HG02759 (cell line): ENCODE results near the gene CXXC4.

Source experiments
- ATAC-seq: cut with Tn5 transposase; IDR thresholded peaks from one replicate; pipeline ENCODE4 v1.9.1; 2021; ENCODE audit warnings: mild to moderate bottlenecking, moderate library complexity; ENCODE audit not compliant: unreplicated experiment

The CXXC4 gene

GRCh38 chr4:104490096-104490769 is 4.5 kb downstream of the CXXC4 start:
- ATAC-seq = peak; percentile 46

- ATAC-seq = peak; percentile 24
Observed at GRCh38 chr4:104489731-104490095, 5.0 kb downstream of the CXXC4 start.

DNA sequence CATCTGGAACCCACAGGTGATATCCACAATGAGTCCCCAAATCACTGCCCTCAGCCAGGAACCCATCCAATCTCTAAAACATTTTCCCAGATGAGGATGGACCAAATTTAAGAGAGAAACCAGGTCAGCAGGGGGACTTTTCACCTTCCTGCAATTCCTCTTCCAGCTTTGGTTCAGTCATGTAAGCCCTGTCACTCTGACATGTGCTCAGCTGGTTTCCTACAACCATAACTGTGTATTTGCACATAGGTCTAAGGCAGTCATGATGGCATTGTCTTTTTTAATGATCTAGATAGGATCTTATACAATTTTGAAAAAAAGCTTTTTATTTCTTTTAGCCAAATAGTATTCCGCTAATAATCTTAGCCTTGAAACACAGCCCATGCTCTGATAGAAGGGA is 6.5 kb downstream of the CXXC4 start:
- ATAC-seq = no peak

DNA sequence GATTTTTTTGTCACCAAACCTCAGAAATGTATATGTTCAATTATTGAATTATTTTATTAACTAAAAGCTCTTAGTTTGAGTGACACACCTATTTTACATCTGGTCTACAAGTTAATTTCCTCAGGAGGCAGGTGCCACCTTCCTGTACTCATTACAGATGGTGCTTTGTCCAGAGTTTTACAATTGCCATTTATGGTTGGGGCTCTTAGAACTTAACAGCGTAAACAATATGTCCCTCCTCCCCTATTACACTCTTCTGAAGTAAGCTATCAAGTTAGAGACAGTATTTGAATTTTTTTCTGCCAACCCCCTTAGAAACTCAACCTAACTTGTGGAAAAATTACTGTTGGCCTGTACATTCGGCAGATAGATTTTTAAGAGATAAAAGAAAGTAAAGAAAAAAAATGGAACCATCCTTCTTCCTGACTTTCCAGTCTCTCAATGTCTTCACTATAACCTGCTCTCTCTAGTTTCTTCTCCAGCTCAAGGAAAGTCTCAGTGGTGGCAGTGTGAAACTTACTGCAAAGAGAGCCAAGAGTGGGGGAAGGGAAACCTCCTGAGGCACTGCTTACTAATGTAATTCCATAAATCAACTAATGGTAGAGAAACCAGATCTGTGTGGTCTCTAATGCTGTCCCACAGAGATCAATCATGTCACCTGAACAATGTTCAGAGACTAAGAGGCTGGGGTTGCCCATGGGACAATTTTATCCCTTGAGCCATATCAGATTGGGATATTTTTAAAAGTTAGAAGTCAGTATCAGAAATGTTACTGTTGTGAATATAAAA is 7.8 kb downstream of the CXXC4 start:
- no peak for ATAC-seq

DNA sequence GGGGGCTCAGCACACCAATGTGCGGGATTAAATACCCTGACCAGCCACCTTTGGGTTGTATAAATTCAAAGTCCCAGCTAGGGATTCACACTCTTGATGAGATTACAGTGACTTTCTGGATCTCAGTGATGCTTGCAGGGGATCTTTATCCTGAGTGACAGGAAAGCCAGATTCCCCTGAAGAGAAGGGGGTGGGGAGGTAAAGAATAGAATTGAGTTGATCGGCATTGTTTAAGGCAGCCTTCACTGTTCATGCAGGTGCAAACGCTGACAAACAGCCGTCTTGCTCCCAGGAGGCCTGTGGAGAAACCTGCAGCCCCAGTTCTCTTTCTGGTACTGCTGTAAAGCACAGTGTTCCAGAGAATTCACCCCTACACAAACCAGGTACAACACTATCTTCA is 19.0 kb downstream of the CXXC4 start:
- ATAC-seq = no peak

- no peak for ATAC-seq
Observed at GRCh38 chr4:104472766-104473165, 21.9 kb downstream of the CXXC4 start.

GRCh38 chr4:104470770-104471169 is 23.9 kb downstream of the CXXC4 start:
- no peak for ATAC-seq

DNA sequence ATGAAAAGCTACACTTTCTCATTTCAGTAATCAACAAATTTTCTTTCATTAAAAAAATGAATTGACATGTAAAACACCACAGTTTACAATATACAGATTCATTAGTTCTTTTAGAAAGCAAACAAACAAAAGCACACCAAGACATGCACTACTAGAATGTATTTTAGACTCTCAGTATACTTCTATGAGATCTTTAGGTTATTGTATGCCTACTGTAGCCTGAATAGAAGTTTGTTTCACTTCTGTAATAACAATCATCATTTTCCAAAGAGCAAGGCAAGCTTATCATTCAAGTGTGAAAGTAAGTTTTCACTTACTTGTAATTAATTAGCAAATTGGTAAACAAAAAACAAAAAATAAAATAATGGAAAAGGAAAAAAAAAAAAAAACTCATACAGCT is 24.9 kb downstream of the CXXC4 start:
- no peak for ATAC-seq

- no peak for ATAC-seq
Observed at GRCh38 chr4:104465619-104466018, 29.1 kb downstream of the CXXC4 start.

DNA sequence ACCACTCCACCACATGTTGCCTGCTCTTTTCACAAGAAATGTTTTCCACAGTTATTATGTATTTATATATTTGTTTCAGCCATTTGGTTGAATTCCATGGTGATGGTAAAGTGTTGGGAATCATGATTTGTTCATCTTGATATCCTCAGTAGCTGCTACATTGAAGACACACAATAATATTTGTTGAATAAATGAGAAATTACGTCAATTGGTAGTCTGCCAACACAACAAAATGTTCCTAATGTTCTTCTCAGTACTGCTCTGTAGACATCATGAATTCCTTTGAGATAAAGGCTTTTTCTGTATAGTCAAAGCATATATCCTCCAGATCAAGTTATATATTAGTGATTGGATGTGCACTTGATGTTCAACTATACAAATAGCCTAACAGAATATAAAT is 29.5 kb downstream of the CXXC4 start:
- ATAC-seq = no peak

GRCh38 chr4:104462641-104463040 is 32.1 kb downstream of the CXXC4 start:
- ATAC-seq = no peak

DNA sequence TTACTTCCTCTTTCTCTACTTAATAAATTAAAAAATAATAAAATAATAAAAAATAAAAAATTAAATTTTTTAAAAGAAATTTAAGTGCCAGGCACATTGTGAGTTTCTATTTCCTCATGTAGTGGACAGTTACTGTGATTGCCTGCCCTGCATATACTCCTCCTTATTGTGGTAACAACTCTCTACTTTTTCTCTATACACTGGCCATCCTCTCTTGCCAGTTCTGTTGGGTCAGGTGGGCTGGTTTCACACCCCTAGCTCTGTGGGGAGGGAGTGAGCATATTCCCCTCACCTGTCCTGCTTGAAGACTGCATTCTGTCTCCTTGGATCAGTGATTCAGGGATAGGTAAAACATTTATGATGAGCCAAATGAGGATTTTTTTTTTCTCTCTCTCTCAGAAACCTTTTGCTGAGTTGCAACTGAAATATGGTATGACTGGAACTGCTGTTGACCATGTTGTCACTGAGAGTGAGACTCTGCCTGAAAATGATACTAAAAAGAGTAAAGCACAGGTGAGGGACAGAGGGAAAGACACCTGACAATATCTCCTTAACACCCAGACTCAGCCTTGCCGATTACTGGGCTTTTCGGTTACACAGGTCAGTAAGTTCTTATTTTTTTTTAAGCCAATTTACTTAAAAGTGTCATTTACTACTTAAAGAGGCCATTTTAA is 37.2 kb downstream of the CXXC4 start:
- ATAC-seq = peak; percentile 57

- ATAC-seq = peak; percentile 81
Observed at GRCh38 chr4:104451573-104451972, 43.1 kb downstream of the CXXC4 start.

DNA sequence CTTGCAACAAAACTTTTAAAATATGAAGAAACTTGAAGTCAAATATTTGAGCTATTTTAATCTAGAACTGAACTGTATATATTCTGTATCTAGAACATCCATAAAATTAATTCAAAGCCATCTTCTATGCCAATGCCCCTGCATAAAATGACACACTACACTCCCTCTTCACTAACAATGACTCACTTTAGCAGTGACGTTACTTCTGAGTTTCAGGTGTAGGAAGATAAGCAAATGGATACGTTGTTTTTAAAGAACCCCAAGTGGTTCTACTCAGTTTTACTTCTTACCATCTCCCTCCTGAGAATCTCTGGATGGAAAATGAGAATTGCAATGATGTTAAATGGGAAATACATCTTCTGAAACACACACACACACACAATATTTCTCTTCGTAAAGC is 45.2 kb downstream of the CXXC4 start:
- ATAC-seq = no peak

DNA sequence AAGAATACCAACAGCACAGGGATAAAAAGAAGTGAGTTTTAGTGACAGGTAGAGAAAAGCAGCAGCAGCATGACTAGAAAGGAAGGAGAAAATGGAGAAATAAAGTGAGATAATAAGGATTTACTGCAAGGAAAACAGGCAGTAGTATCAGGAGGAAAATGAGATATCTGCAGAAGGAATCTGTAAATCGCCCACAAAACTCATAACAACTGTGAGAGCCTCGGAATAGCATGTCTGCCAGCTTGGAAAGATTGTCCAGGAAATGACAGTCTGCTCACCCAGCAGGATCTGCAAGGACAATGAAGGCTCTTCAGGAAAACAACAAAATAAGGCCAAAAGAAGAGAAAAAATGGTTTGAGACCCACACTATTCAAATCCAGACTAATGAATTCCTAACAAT is 47.4 kb downstream of the CXXC4 start:
- ATAC-seq = no peak

DNA sequence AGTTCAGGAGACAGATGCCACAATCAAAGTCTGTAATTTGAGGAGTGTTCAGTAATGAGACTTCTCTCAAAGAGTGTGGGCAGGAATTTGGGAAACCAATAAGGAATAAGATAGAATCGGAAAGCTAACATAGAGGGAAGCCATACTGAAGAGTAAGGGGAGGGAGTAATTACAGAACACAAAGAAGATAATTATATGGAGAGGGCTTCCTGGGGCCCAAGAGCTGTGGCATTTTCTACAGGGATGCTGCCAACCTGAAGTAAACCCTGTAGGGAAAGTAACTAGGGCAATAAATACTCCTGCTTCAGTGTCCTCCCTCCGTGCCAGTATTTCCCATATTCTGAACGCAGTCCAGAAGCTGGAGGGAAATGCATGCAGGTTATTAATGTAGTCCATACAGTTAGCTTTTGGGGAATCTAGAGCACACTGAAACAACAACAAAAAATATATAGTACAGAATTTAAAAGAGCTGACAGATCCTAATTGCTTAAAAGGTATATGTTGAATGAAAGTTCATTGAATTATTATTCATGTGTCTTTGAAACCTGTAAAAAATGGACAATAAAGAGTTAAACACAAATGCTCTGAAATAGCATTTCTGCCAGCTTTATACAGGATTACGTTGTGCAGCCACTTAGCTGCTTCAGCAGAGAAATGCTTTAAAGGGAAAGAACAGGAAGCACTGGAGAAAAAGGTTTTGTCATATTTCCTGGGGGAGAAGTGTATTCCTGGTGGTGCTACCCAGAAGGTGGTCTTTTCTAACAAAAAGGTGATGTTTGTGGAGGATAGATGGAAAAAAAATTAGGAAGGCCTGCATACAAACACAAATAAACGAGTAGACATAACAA is 48.0 kb downstream of the CXXC4 start:
- no peak for ATAC-seq

- no peak for ATAC-seq
Observed at GRCh38 chr4:104444685-104445084, 50.0 kb downstream of the CXXC4 start.

- ATAC-seq = no peak
Observed at GRCh38 chr4:104436542-104436941, 58.2 kb downstream of the CXXC4 start.

DNA sequence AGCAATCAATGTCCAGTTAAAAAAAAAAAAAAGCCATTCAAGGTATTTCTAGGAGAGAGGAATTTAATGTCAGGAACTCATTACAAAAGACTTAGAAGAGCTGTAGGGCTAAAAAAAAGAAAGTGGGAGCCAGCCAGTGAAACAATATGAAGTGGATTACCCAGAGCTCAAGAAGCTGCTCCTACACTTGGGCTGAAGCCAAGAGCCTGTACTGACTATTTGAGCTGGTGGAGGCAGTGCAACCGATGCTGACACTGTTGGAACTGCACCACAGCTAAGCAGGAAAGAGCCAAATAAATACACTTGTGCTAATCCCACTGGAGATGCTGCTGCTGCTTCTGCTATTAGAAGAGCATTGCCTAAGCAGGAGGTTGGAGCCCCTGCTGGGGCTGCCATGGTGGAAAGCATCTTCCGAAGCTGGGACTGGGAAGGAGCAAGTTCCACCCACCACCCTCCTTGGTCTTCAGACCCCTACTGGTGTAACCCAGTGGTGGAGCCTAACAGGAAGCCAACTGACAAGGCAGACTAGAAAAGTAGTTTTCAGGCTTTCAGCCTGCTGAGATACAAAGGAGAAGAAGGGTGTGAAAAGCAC is 65.4 kb downstream of the CXXC4 start:
- no peak for ATAC-seq

DNA sequence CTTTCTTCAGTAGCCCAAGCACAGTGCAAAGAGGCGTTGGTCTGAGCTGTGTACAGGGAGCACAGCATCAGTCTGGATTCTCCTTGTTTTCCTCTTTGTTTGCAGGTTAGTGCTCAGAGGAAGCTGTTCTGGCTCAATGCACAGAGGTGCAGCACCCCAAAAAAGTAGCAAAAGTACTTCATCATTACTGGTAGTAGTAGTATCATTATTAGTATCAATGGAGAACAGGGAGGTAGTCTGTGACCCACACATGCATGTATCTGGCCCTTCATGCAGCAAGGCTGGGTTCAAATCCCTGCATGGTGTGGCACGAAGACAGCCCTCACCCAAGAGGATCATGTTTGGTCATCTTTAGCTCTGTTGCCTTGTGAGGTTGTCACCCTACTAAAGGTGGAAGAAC is 68.7 kb downstream of the CXXC4 start:
- ATAC-seq = no peak

DNA sequence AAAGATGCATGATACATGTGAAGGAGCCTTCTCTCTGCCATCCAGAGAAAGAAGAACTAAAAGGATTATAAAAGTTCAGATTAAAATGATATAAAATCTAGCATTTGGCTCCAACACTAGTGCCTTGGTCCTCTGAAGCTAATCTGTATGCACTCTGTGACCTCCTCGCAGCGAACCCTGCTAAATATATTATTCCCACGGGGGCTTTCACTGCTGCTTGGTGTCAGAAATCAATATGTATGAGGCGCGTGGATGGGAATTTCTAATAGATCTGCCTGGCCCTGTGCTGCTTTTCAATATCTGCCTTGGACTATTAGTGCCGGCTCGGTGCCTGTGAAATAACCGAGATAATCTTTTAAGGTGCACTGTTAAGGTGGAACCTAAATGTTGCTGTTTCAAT is 69.7 kb downstream of the CXXC4 start:
- no peak for ATAC-seq
